Activated CD4-positive, alpha-beta T cell treated with anti-CD3 and anti-CD28 coated beads for 36 hours (primary cell): ENCODE measurements around the gene MMP25. TPM values are rescaled to one million over a fixed set of nuclear protein-coding genes. Genes with fewer than 3 reads are reported as not detected.
A peak's percentile ranks its signal among the peaks of the same experiment; 100 is the strongest.
"Not testable (repeated sequence)": the region's sequence is repeated elsewhere in the genome, so short reads cannot be mapped to it uniquely, and the experiment has no call there.

Experiments used
- ATAC-seq: fragments of 200-7000 bp; cut with Tn5 transposase; one replicate; pipeline ENCODE4 v1.10.0; 2021; ENCODE audit warnings: mild to moderate bottlenecking, moderate library complexity
- CTCF ChIA-PET: fragments of 350-600 bp; sonication (Branson Sonifier 250); formaldehyde crosslinking; loops from one replicate; lab custom pipeline; 2021; ENCODE audit warnings: antibody characterized with exemption; lab: Charles Lee
- POLR2A ChIA-PET: fragments of 350-600 bp; sonication (Branson Sonifier 250); formaldehyde crosslinking; loops from one replicate; lab custom pipeline; 2021; ENCODE audit warnings: antibody characterized with exemption, inconsistent platforms; lab: Charles Lee
- DNase-seq: peaks from one replicate; pipeline ENCODE4 v3.0.0-alpha.2; 2020
- H3K27ac Mint-ChIP-seq: one replicate; pipeline ENCODE4 v1.8.0; 2021; ENCODE audit warnings: mixed read lengths
- H3K27me3 Mint-ChIP-seq: one replicate; pipeline ENCODE4 v1.8.0; 2021; ENCODE audit warnings: mixed read lengths
- H3K36me3 Mint-ChIP-seq: one replicate; pipeline ENCODE4 v1.8.0; 2021; ENCODE audit warnings: low read depth, mixed read lengths
- H3K4me1 Mint-ChIP-seq: one replicate; pipeline ENCODE4 v1.8.0; 2021; ENCODE audit warnings: mixed read lengths
- H3K4me3 Mint-ChIP-seq: one replicate; pipeline ENCODE4 v1.8.0; 2021; ENCODE audit warnings: mild to moderate bottlenecking, moderate library complexity, mixed read lengths
- H3K9me3 Mint-ChIP-seq: one replicate; pipeline ENCODE4 v1.8.0; 2021; ENCODE audit warnings: low read depth, mixed read lengths
- intact Hi-C, 2 experiments: fragments of 100-400 bp; cut with DNase I in 1 of 2; cut with micrococcal nuclease in 1 of 2; formaldehyde crosslinking; loops; one replicate each; pipeline versions ENCODE4 v1.14.2 to v1.15.1; 2022 to 2024; cut with DNase I, micrococcal nuclease
- total RNA-seq, 2 experiments: library from RNA; stranded (reverse); gene quantifications; one replicate each; pipeline ENCODE4 v1.2.3, GENCODE V29; 2021

Gene MMP25
- total RNA-seq, 2 experiments from 2014 or later, result 0.55 to 0.91 TPM

GRCh38 chr16:3063625-3064386, 17.4 kb downstream of the MMP25 start:
- intact Hi-C loops, result no loop called here
- ChIA-PET POLR2A (interaction anchor here (0.6 to 4.7 kb wide), 3 partner anchors 12 to 41 kb away, joined by 3 to 48 read pairs (median 3); no protein-coding TSS in a partner anchor), CTCF (interaction anchor here (0.5 to 6.7 kb wide), 13 partner anchors 11 to 193 kb away, joined by 3 to 65 read pairs (median 5); partner anchors contain the start of gene MEFV)
- no peaks in the 10 kb centered on the region for H3K9me3 Mint-ChIP-seq
- ATAC-seq, result no peak
- H3K36me3 Mint-ChIP-seq, result peaks cover 34% of the 10 kb centered on the region
- peak overlapping the region; percentile 45 for H3K4me3 Mint-ChIP-seq
- no peaks in the 10 kb centered on the region for H3K27me3 Mint-ChIP-seq
- peaks cover 61% of the 10 kb centered on the region for H3K4me1 Mint-ChIP-seq
- peak overlapping the region; percentile 100 for H3K27ac Mint-ChIP-seq
- no peak for DNase-seq

- ChIA-PET CTCF (interaction anchor here (0.8 to 6.7 kb wide), 8 partner anchors 11 to 85 kb away, joined by 3 to 65 read pairs (median 7); no protein-coding TSS in a partner anchor), POLR2A (interaction anchor here (0.6 to 4.7 kb wide), 7 partner anchors 11 to 220 kb away, joined by 3 to 48 read pairs (median 4); no protein-coding TSS in a partner anchor)
- H3K9me3 Mint-ChIP-seq, result no peaks in the 10 kb centered on the region
- peak; percentile 90 for DNase-seq
- H3K27me3 Mint-ChIP-seq, result no peaks in the 10 kb centered on the region
- intact Hi-C loops, result loop anchor here (1.0 to 5.0 kb wide), 3 partner anchors 12 to 437 kb away; partner anchors contain the start of gene CLUAP1 (in 1 of the 2)
- ATAC-seq, result peak; percentile 62
- H3K4me3 Mint-ChIP-seq, result peak within 1 kb of the TSS; percentile 100
- H3K36me3 Mint-ChIP-seq, result peaks cover 46% of the 10 kb centered on the region
- peak within 1 kb of the TSS; percentile 100 for H3K27ac Mint-ChIP-seq
- peaks cover 64% of the 10 kb centered on the region for H3K4me1 Mint-ChIP-seq
Observed at GRCh38 chr16:3065069-3065741, 18.8 kb downstream of the MMP25 start, which contains the start of gene IL32. IL32 (plus strand) TSS chr16:3065640; CDS start chr16:3065812, 172 bp downstream.

- peak overlapping the region; percentile 100 for H3K27ac Mint-ChIP-seq
- no peaks in the 10 kb centered on the region for H3K27me3 Mint-ChIP-seq
- H3K4me3 Mint-ChIP-seq, result peak overlapping the region; percentile 100
- peaks cover 64% of the 10 kb centered on the region for H3K4me1 Mint-ChIP-seq
- ChIA-PET CTCF (interaction anchor here (0.8 to 6.7 kb wide), 9 partner anchors 10 to 85 kb away, joined by 3 to 65 read pairs (median 4); no protein-coding TSS in a partner anchor), POLR2A (interaction anchor here (0.5 to 4.7 kb wide), 9 partner anchors 10 to 1095 kb away, joined by 3 to 48 read pairs (median 4); partner anchors contain the start of gene ZNF213)
- ATAC-seq (peak; percentile 4), DNase-seq (no peak)
- intact Hi-C loops, result loop anchor here (1.0 to 5.0 kb wide), 3 partner anchors 11 to 436 kb away; partner anchors contain the start of gene CLUAP1 (in 1 of the 2)
- H3K36me3 Mint-ChIP-seq, result peaks cover 48% of the 10 kb centered on the region
- no peaks in the 10 kb centered on the region for H3K9me3 Mint-ChIP-seq
Observed at GRCh38 chr16:3065742-3066439, 19.5 kb downstream of the MMP25 start.

GRCh38 chr16:3066440-3066748, 20.0 kb downstream of the MMP25 start:
- Mint-ChIP-seq H3K4me1 (peaks cover 69% of the 10 kb centered on the region), H3K4me3 (peak overlapping the region; percentile 100), H3K27me3 (no peaks in the 10 kb centered on the region), H3K9me3 (no peaks in the 10 kb centered on the region), H3K27ac (peak overlapping the region; percentile 100), H3K36me3 (peaks cover 48% of the 10 kb centered on the region)
- ATAC-seq (no peak), DNase-seq (no peak)
- CTCF ChIA-PET, result interaction anchor here (0.9 to 6.7 kb wide), 3 partner anchors 34 to 62 kb away, joined by 3 to 65 read pairs (median 3); no protein-coding TSS in a partner anchor
- intact Hi-C loops, result loop anchor here in 1 of 2 experiments (5.0 kb wide), 1 partner anchor 436 kb away; the partner anchor contains the start of gene CLUAP1
- POLR2A ChIA-PET, result interaction anchor here (0.5 to 4.7 kb wide), 4 partner anchors 10 to 1096 kb away, joined by 3 to 48 read pairs (median 4); partner anchors contain the start of gene ZNF213

- intact Hi-C loops, result loop anchor here in 1 of 2 experiments (5.0 kb wide), 1 partner anchor 434 kb away; the partner anchor contains the start of gene CLUAP1
- H3K27ac Mint-ChIP-seq, result peak overlapping the region; percentile 98
Observed at GRCh38 chr16:3068487-3068886, 22.1 kb downstream of the MMP25 start.

GRCh38 chr16:3069146-3069545, 22.8 kb downstream of the MMP25 start:
- H3K27me3 Mint-ChIP-seq, DNase-seq, ATAC-seq, H3K9me3 Mint-ChIP-seq: not testable (repeated sequence)
- ChIA-PET POLR2A (interaction anchor here (0.7 kb wide), 1 partner anchor 60 kb away, joined by 4 read pairs; no protein-coding TSS in a partner anchor), CTCF (interaction anchor here (0.9 kb wide), 1 partner anchor 60 kb away, joined by 3 read pairs; no protein-coding TSS in a partner anchor)
- intact Hi-C loops, result loop anchor here in 1 of 2 experiments (5.0 kb wide), 1 partner anchor 433 kb away; the partner anchor contains the start of gene CLUAP1
- peaks cover 49% of the 10 kb centered on the region for H3K36me3 Mint-ChIP-seq
- peak overlapping the region; percentile 64 for H3K4me3 Mint-ChIP-seq
- H3K27ac Mint-ChIP-seq, result peak overlapping the region; percentile 97
- H3K4me1 Mint-ChIP-seq, result peaks cover 69% of the 10 kb centered on the region

More at GRCh38 chr16:3068487-3068886, 22.1 kb downstream of the MMP25 start:
- ChIA-PET POLR2A (no interaction called here), CTCF (interaction anchor here (6.7 kb wide), 1 partner anchor 60 kb away, joined by 65 read pairs; no protein-coding TSS in a partner anchor)
- Mint-ChIP-seq H3K4me3 (peak overlapping the region; percentile 100), H3K4me1 (peaks cover 68% of the 10 kb centered on the region), H3K27me3 (no peaks in the 10 kb centered on the region), H3K9me3 (no peaks in the 10 kb centered on the region), H3K36me3 (peaks cover 49% of the 10 kb centered on the region)
- DNase-seq, result peak; percentile 42
- no peak for ATAC-seq

GRCh38 chr16:3070608-3071111, 24.3 kb downstream of the MMP25 start:
- H3K27ac Mint-ChIP-seq, result peak overlapping the region; percentile 97
- CTCF ChIA-PET, result interaction anchor here (0.7 to 1.6 kb wide), 4 partner anchors 12 to 59 kb away, joined by 3 to 5 read pairs (median 4); no protein-coding TSS in a partner anchor
- POLR2A ChIA-PET, result interaction anchor here (1.4 to 1.6 kb wide), 3 partner anchors 10 to 48 kb away, joined by 3 to 5 read pairs (median 5); no protein-coding TSS in a partner anchor
- intact Hi-C loops, result no loop called here
- no peaks in the 10 kb centered on the region for H3K9me3 Mint-ChIP-seq
- peaks cover 50% of the 10 kb centered on the region for H3K36me3 Mint-ChIP-seq
- peak overlapping the region; percentile 64 for H3K4me3 Mint-ChIP-seq
- ATAC-seq (peak; percentile 5), DNase-seq (peak; percentile 74)
- no peaks in the 10 kb centered on the region for H3K27me3 Mint-ChIP-seq
- peaks cover 68% of the 10 kb centered on the region for H3K4me1 Mint-ChIP-seq

GRCh38 chr16:3071655-3072054, 25.3 kb downstream of the MMP25 start:
- peak overlapping the region; percentile 33 for H3K4me3 Mint-ChIP-seq
- no peaks in the 10 kb centered on the region for H3K27me3 Mint-ChIP-seq
- no peaks in the 10 kb centered on the region for H3K9me3 Mint-ChIP-seq
- peak overlapping the region; percentile 97 for H3K27ac Mint-ChIP-seq
- CTCF ChIA-PET, result interaction anchor here (1.4 to 1.6 kb wide), 2 partner anchors 13 to 58 kb away, joined by 4 to 5 read pairs; no protein-coding TSS in a partner anchor
- H3K4me1 Mint-ChIP-seq, result peaks cover 77% of the 10 kb centered on the region
- peaks cover 42% of the 10 kb centered on the region for H3K36me3 Mint-ChIP-seq
- POLR2A ChIA-PET, result interaction anchor here (1.4 to 1.6 kb wide), 2 partner anchors 24 to 49 kb away, joined by 3 to 5 read pairs; no protein-coding TSS in a partner anchor
- intact Hi-C loops, result no loop called here
- DNase-seq (no peak), ATAC-seq (no peak)

GRCh38 chr16:3072148-3072547, 25.8 kb downstream of the MMP25 start:
- peak; percentile 45 for DNase-seq
- H3K36me3 Mint-ChIP-seq, result peaks cover 39% of the 10 kb centered on the region
- POLR2A ChIA-PET, result not testable (repeated sequence)

More at GRCh38 chr16:3072148-3072547, 25.8 kb downstream of the MMP25 start:
- intact Hi-C loops, H3K9me3 Mint-ChIP-seq, CTCF ChIA-PET, ATAC-seq, H3K27me3 Mint-ChIP-seq: not testable (repeated sequence)
- peaks cover 81% of the 10 kb centered on the region for H3K4me1 Mint-ChIP-seq
- peak overlapping the region; percentile 97 for H3K27ac Mint-ChIP-seq
- peak overlapping the region; percentile 33 for H3K4me3 Mint-ChIP-seq
